IPS-20b (cell line): ENCODE measurements around the gene KLHL29.

Experiments used
- H3K27ac ChIP-seq: one replicate; pipeline ENCODE4 v1.5.1; 2013; ENCODE audit warnings: low read length
- H3K27me3 ChIP-seq: 2 replicates; pipeline ENCODE4 v1.6.1; 2013; ENCODE audit warnings: mild to moderate bottlenecking, low read length, inconsistent platforms; ENCODE audit not compliant: insufficient read depth
- H3K36me3 ChIP-seq: 2 replicates; pipeline ENCODE4 v1.6.1; 2013; ENCODE audit warnings: low read depth, mild to moderate bottlenecking, inconsistent platforms, low read length, moderate library complexity; ENCODE audit not compliant: insufficient read depth
- H3K4me1 ChIP-seq: 2 replicates; pipeline ENCODE4 v1.6.1; 2013; ENCODE audit warnings: mild to moderate bottlenecking, control low read depth, inconsistent platforms, low read length, moderate library complexity; ENCODE audit not compliant: insufficient read depth
- H3K4me3 ChIP-seq: 2 replicates; pipeline ENCODE4 v1.5.1; 2013; ENCODE audit warnings: mild to moderate bottlenecking, low read length, inconsistent platforms
- H3K9ac ChIP-seq: 2 replicates; pipeline ENCODE4 v1.6.1; 2013; ENCODE audit warnings: low read depth, mild to moderate bottlenecking, inconsistent platforms, low read length, moderate library complexity
- H3K9me3 ChIP-seq: 2 replicates; pipeline ENCODE4 v1.6.1; 2013; ENCODE audit warnings: mild to moderate bottlenecking, low read depth, low read length, inconsistent platforms; ENCODE audit not compliant: insufficient read depth

The KLHL29 gene

GRCh38 chr2:23493846-23494245 lies 108.9 kb downstream of the KLHL29 start:
- no peak overlapping the region for H3K9ac ChIP-seq
- H3K9me3 ChIP-seq: no peaks in the 10 kb centered on the region
- H3K27me3 ChIP-seq: no peaks in the 10 kb centered on the region
- no peaks in the 10 kb centered on the region for H3K36me3 ChIP-seq
- H3K4me3 ChIP-seq: no peak overlapping the region
- H3K27ac ChIP-seq: no peak overlapping the region
- H3K4me1 ChIP-seq: peaks cover 12% of the 10 kb centered on the region

GRCh38 chr2:23494286-23494685 lies 109.3 kb downstream of the KLHL29 start:
- no peaks in the 10 kb centered on the region for H3K9me3 ChIP-seq
- H3K36me3 ChIP-seq: no peaks in the 10 kb centered on the region
- H3K27ac ChIP-seq: no peak overlapping the region
- H3K4me3 ChIP-seq: no peak overlapping the region
- H3K27me3 ChIP-seq: no peaks in the 10 kb centered on the region
- H3K4me1 ChIP-seq: peaks cover 12% of the 10 kb centered on the region
- H3K9ac ChIP-seq: no peak overlapping the region

- Histone ChIP-seq H3K9me3 (no peaks in the 10 kb centered on the region), H3K4me3 (no peak overlapping the region), H3K9ac (no peak overlapping the region), H3K27me3 (no peaks in the 10 kb centered on the region), H3K27ac (no peak overlapping the region), H3K4me1 (peaks cover 12% of the 10 kb centered on the region), H3K36me3 (no peaks in the 10 kb centered on the region)
Measured at GRCh38 chr2:23495661-23496114, 110.7 kb downstream of the KLHL29 start.

- Histone ChIP-seq H3K27ac (no peak overlapping the region), H3K9me3 (no peaks in the 10 kb centered on the region), H3K4me3 (no peak overlapping the region), H3K4me1 (peaks cover 12% of the 10 kb centered on the region), H3K9ac (no peak overlapping the region), H3K36me3 (no peaks in the 10 kb centered on the region), H3K27me3 (no peaks in the 10 kb centered on the region)
Measured at GRCh38 chr2:23496456-23496855, 111.5 kb downstream of the KLHL29 start.

GRCh38 chr2:23497063-23497462 lies 112.1 kb downstream of the KLHL29 start:
- Histone ChIP-seq H3K4me3 (no peak overlapping the region), H3K27ac (no peak overlapping the region), H3K4me1 (peaks cover 13% of the 10 kb centered on the region), H3K27me3 (no peaks in the 10 kb centered on the region), H3K9ac (no peak overlapping the region), H3K9me3 (no peaks in the 10 kb centered on the region), H3K36me3 (no peaks in the 10 kb centered on the region)

- Histone ChIP-seq H3K9me3 (no peaks in the 10 kb centered on the region), H3K4me3 (no peak overlapping the region), H3K27ac (no peak overlapping the region), H3K4me1 (peaks cover 16% of the 10 kb centered on the region), H3K9ac (no peak overlapping the region), H3K36me3 (no peaks in the 10 kb centered on the region), H3K27me3 (no peaks in the 10 kb centered on the region)
Measured at GRCh38 chr2:23497536-23497935, 112.6 kb downstream of the KLHL29 start.

GRCh38 chr2:23498943-23499342 lies 114.0 kb downstream of the KLHL29 start:
- Histone ChIP-seq H3K4me3 (no peak overlapping the region), H3K4me1 (peaks cover 12% of the 10 kb centered on the region; the same call in 1 of the 2 replicates), H3K27me3 (no peaks in the 10 kb centered on the region), H3K27ac (no peak overlapping the region), H3K9me3 (no peaks in the 10 kb centered on the region), H3K9ac (no peak overlapping the region), H3K36me3 (no peaks in the 10 kb centered on the region)

GRCh38 chr2:23499439-23499838 lies 114.5 kb downstream of the KLHL29 start:
- H3K9me3 ChIP-seq: no peaks in the 10 kb centered on the region
- no peaks in the 10 kb centered on the region for H3K36me3 ChIP-seq
- H3K4me1 ChIP-seq: peaks cover 12% of the 10 kb centered on the region; the same call in 1 of the 2 replicates
- H3K27ac ChIP-seq: no peak overlapping the region
- no peak overlapping the region for H3K4me3 ChIP-seq
- H3K9ac ChIP-seq: no peak overlapping the region
- no peaks in the 10 kb centered on the region for H3K27me3 ChIP-seq

- peaks cover 12% of the 10 kb centered on the region; the same call in 1 of the 2 replicates for H3K4me1 ChIP-seq
- no peak overlapping the region for H3K4me3 ChIP-seq
- H3K27me3 ChIP-seq: no peaks in the 10 kb centered on the region
- no peak overlapping the region for H3K27ac ChIP-seq
- no peaks in the 10 kb centered on the region for H3K36me3 ChIP-seq
- no peak overlapping the region for H3K9ac ChIP-seq
- no peaks in the 10 kb centered on the region for H3K9me3 ChIP-seq
Measured at GRCh38 chr2:23500836-23501235, 115.9 kb downstream of the KLHL29 start.

- H3K27ac ChIP-seq: no peak overlapping the region
- H3K4me1 ChIP-seq: peaks cover 6% of the 10 kb centered on the region; the same call in 1 of the 2 replicates
- no peaks in the 10 kb centered on the region for H3K27me3 ChIP-seq
- H3K4me3 ChIP-seq: no peak overlapping the region
- no peaks in the 10 kb centered on the region for H3K36me3 ChIP-seq
- no peak overlapping the region for H3K9ac ChIP-seq
- no peaks in the 10 kb centered on the region for H3K9me3 ChIP-seq
Measured at GRCh38 chr2:23502096-23502495, 117.1 kb downstream of the KLHL29 start.

- H3K9me3 ChIP-seq: no peaks in the 10 kb centered on the region
- no peaks in the 10 kb centered on the region for H3K27me3 ChIP-seq
- peaks cover 5% of the 10 kb centered on the region; the same call in 1 of the 2 replicates for H3K4me1 ChIP-seq
- H3K9ac ChIP-seq: no peak overlapping the region
- H3K36me3 ChIP-seq: no peaks in the 10 kb centered on the region
- H3K27ac ChIP-seq: no peak overlapping the region
- no peak overlapping the region for H3K4me3 ChIP-seq
Measured at GRCh38 chr2:23503097-23503496, 118.1 kb downstream of the KLHL29 start.

- Histone ChIP-seq H3K27ac (no peak overlapping the region), H3K9ac (no peak overlapping the region), H3K4me1 (peaks cover 5% of the 10 kb centered on the region; the same call in 1 of the 2 replicates), H3K9me3 (no peaks in the 10 kb centered on the region), H3K27me3 (no peaks in the 10 kb centered on the region), H3K4me3 (no peak overlapping the region), H3K36me3 (no peaks in the 10 kb centered on the region)
Measured at GRCh38 chr2:23503682-23504081, 118.7 kb downstream of the KLHL29 start.
